GM21825 (cell line): ENCODE results near the gene SYCP3.
A peak's percentile ranks its signal among the peaks of the same experiment; 100 is the strongest.

Experiments
- ATAC-seq: cut with Tn5 transposase; IDR thresholded peaks from one replicate; pipeline ENCODE4 v1.9.1; 2021; ENCODE audit warnings: mild to moderate bottlenecking, moderate library complexity; ENCODE audit not compliant: unreplicated experiment

SYCP3 gene

GRCh38 chr12:101714877-101715444, 24.3 kb downstream of the SYCP3 start:
- ATAC-seq: no peak

GRCh38 chr12:101713930-101714329, 25.3 kb downstream of the SYCP3 start:
- ATAC-seq: no peak

GRCh38 chr12:101713059-101713682, 26.1 kb downstream of the SYCP3 start:
- ATAC-seq: no peak

GRCh38 chr12:101710288-101710687, 29.0 kb downstream of the SYCP3 start:
- ATAC-seq: no peak

GRCh38 chr12:101707131-101707782, 32.0 kb downstream of the SYCP3 start:
- ATAC-seq: no peak

- ATAC-seq: no peak
Measured at GRCh38 chr12:101706403-101706802, 32.9 kb downstream of the SYCP3 start.

- ATAC-seq: no peak
Measured at GRCh38 chr12:101703487-101703886, 35.8 kb downstream of the SYCP3 start.

- ATAC-seq: no peak
Measured at GRCh38 chr12:101700299-101700820, 38.9 kb downstream of the SYCP3 start.

- no peak for ATAC-seq
Measured at GRCh38 chr12:101698800-101699347, 40.4 kb downstream of the SYCP3 start.

- peak; percentile 30 for ATAC-seq
Measured at GRCh38 chr12:101697930-101698799, 41.1 kb downstream of the SYCP3 start.

GRCh38 chr12:101697197-101697929, 41.9 kb downstream of the SYCP3 start, which contains the start of gene CHPT1:
Gene CHPT1, plus strand, starts transcription at chr12:101697640. Its CDS starts 222 bp downstream, at chr12:101697862.
- peak; percentile 59 for ATAC-seq

GRCh38 chr12:101696251-101697196, 42.7 kb downstream of the SYCP3 start:
- ATAC-seq: no peak

GRCh38 chr12:101695706-101696105, 43.6 kb downstream of the SYCP3 start:
- ATAC-seq: no peak

- no peak for ATAC-seq
Measured at GRCh38 chr12:101694986-101695385, 44.3 kb downstream of the SYCP3 start.

GRCh38 chr12:101694297-101694848, 44.9 kb downstream of the SYCP3 start:
- ATAC-seq: no peak

GRCh38 chr12:101691503-101692096, 47.7 kb downstream of the SYCP3 start:
- no peak for ATAC-seq

- no peak for ATAC-seq
Measured at GRCh38 chr12:101690544-101691098, 48.6 kb downstream of the SYCP3 start.

- ATAC-seq: no peak
Measured at GRCh38 chr12:101686176-101686575, 53.1 kb downstream of the SYCP3 start.
